Measurements from ENCODE around the gene HRH1. TPM values are rescaled to one million over a fixed set of nuclear protein-coding genes. Genes with fewer than 3 reads are reported as not detected.

HRH1 gene
- total RNA-seq, 1 experiment from 2014 or later: 1.3 TPM

DNA sequence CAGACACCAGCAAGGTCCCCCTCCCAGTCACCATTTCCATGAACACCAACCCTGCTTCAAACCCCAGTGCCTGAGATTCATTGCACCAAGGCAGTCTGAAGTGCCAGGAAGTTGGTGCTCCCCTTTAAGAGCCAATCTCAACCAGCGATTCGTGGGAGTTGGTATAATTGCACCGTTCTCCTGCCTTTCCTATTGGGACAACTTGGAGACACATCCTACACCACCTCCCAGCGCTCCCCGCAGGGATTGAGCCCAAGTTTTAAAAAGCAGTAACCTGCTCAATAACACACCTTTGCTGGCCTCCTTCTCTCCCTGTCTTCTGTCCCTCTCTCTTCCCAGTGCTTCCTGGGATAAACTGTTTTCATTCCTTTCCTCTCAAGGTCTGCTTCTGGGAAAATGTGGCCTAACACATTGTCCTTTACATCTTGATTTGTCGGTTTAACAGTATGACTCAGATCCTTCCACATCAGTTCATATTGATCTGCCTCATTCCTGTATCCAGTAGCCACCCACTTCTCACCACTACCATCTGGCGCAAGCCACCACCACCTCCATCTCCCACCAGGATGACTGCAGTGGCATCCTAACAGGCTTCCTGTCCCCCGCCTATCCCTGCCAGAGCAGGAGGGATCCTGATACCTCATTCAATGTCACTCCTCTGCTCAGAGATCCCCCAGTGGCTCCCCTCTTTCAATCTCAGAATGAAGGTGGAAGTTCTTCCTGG is 37.8 kb upstream of the HRH1 start:
- BruUV-seq (replicated peaks): no TSS peak
- Mint-ChIP-seq H3K4me3 (ENCODE audit: unreplicated experiment) (no peak overlapping the region), H3K27me3 (ENCODE audit: insufficient read depth, unreplicated experiment) (peaks cover 12% of the 10 kb centered on the region), H3K36me3 (ENCODE audit: insufficient read depth, unreplicated experiment) (no peaks in the 10 kb centered on the region), H3K4me1 (ENCODE audit: low read depth, unreplicated experiment) (no peaks in the 10 kb centered on the region), H3K9me3 (ENCODE audit: unreplicated experiment) (no peaks in the 10 kb centered on the region), H3K27ac (ENCODE audit: unreplicated experiment) (no peak overlapping the region)
- Histone ChIP-seq H3K36me3 (ENCODE audit: control insufficient read depth, insufficient read depth, low read length) (no peaks in the 10 kb centered on the region), H3K4me1 (no peaks in the 10 kb centered on the region), H3K4me3 (ENCODE audit: low read depth, low read length) (no peak overlapping the region), H3K9me3 (no peaks in the 10 kb centered on the region), H3K27me3 (replicated peaks; ENCODE audit: control insufficient read depth, insufficient read depth, low read length) (no peaks in the 10 kb centered on the region)
- TF ChIP-seq, protein P1, sequence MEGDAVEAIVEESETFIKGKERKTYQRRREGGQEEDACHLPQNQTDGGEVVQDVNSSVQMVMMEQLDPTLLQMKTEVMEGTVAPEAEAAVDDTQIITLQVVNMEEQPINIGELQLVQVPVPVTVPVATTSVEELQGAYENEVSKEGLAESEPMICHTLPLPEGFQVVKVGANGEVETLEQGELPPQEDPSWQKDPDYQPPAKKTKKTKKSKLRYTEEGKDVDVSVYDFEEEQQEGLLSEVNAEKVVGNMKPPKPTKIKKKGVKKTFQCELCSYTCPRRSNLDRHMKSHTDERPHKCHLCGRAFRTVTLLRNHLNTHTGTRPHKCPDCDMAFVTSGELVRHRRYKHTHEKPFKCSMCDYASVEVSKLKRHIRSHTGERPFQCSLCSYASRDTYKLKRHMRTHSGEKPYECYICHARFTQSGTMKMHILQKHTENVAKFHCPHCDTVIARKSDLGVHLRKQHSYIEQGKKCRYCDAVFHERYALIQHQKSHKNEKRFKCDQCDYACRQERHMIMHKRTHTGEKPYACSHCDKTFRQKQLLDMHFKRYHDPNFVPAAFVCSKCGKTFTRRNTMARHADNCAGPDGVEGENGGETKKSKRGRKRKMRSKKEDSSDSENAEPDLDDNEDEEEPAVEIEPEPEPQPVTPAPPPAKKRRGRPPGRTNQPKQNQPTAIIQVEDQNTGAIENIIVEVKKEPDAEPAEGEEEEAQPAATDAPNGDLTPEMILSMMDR (IDR thresholded peaks at IDR 0.05; ENCODE audit: insufficient read depth in 1 of 2, low read depth in 1 of 2, low read length in 1 of 2, severe bottlenecking in 1 of 2, unreplicated experiment in 1 of 2): no peak
- ChIA-PET POLR2A (no interaction called here), CTCF (no interaction called here)
- intact Hi-C loops (cut with micrococcal nuclease; ENCODE audit: unreplicated experiment): no loop called here
- no peak for DNase-seq

DNA sequence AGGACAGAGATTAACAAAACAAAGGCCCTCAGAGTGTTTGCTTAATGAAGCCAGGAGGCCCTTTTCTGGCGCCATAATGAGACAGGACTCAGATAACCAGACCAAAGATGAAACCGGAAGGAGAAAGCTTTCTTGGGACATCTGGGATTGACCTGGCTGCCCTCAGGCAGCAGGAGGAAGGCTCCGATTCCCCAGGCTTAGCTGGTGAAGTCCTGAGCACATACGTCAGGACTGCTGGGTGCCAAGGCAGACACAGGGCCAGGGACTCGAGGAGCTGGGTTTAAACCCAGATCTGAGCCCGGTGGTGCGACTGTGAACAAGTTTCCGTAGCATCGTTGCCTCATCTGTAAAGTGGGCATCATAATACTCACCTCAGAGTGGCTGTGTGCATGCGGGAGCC is 36.7 kb upstream of the HRH1 start:
- CTCF ChIA-PET: no interaction called here
- TF ChIP-seq, protein P1 (IDR thresholded peaks at IDR 0.05; ENCODE audit: insufficient read depth in 1 of 2, low read depth in 1 of 2, low read length in 1 of 2, severe bottlenecking in 1 of 2, unreplicated experiment in 1 of 2): no peak
- Mint-ChIP-seq H3K4me1 (ENCODE audit: low read depth, unreplicated experiment) (no peaks in the 10 kb centered on the region), H3K27me3 (ENCODE audit: insufficient read depth, unreplicated experiment) (peaks cover 13% of the 10 kb centered on the region), H3K9me3 (ENCODE audit: unreplicated experiment) (no peaks in the 10 kb centered on the region), H3K4me3 (ENCODE audit: unreplicated experiment) (no peak overlapping the region), H3K27ac (ENCODE audit: unreplicated experiment) (no peak overlapping the region), H3K36me3 (ENCODE audit: insufficient read depth, unreplicated experiment) (no peaks in the 10 kb centered on the region)
- POLR2A ChIA-PET: no interaction called here
- Histone ChIP-seq H3K36me3 (ENCODE audit: control insufficient read depth, insufficient read depth, low read length) (no peaks in the 10 kb centered on the region), H3K27me3 (replicated peaks; ENCODE audit: control insufficient read depth, insufficient read depth, low read length) (no peaks in the 10 kb centered on the region), H3K4me3 (ENCODE audit: low read depth, low read length) (no peak overlapping the region), H3K4me1 (no peaks in the 10 kb centered on the region), H3K9me3 (no peaks in the 10 kb centered on the region)
- no peak for DNase-seq
- intact Hi-C loops (cut with micrococcal nuclease; ENCODE audit: unreplicated experiment): no loop called here
- no TSS peak for BruUV-seq (replicated peaks)

DNA sequence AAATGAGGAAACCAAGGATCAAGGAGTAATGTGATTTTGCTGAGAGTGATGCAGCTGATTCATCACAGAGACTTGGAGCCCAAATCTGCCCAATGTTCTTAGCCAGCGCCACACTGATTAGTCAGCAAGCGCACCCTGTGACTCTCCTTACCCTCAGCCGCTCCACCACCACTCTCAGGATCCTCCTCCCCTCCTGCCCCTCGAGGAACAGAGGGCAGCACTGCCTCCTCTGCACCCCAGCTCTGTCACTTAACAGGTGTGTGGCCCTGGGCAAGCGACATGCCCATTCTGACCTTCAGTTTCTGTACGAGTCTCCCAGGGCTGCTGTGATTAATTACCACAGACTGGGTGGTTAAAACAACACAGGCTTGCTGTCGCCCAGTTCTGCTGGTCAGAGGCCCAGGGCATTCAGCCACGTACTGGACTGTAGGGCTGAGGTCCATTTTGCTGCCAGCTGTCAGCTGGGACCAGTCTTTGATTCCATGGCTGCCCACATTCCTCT is 36.1 kb upstream of the HRH1 start:
- no peaks in the 10 kb centered on the region for H3K9me3 ChIP-seq
- no peaks in the 10 kb centered on the region for H3K4me1 ChIP-seq
- TF ChIP-seq, protein P1 (IDR thresholded peaks at IDR 0.05; ENCODE audit: insufficient read depth in 1 of 2, low read depth in 1 of 2, low read length in 1 of 2, severe bottlenecking in 1 of 2, unreplicated experiment in 1 of 2): no peak
- Mint-ChIP-seq H3K9me3 (ENCODE audit: unreplicated experiment) (no peaks in the 10 kb centered on the region), H3K4me3 (ENCODE audit: unreplicated experiment) (no peak overlapping the region), H3K27me3 (ENCODE audit: insufficient read depth, unreplicated experiment) (peaks cover 16% of the 10 kb centered on the region), H3K36me3 (ENCODE audit: insufficient read depth, unreplicated experiment) (no peaks in the 10 kb centered on the region), H3K27ac (ENCODE audit: unreplicated experiment) (no peak overlapping the region), H3K4me1 (ENCODE audit: low read depth, unreplicated experiment) (no peaks in the 10 kb centered on the region)
- POLR2A ChIA-PET: no interaction called here
- intact Hi-C loops (cut with micrococcal nuclease; ENCODE audit: unreplicated experiment): no loop called here
- DNase-seq: no peak
- no peak overlapping the region for H3K4me3 ChIP-seq (ENCODE audit: low read depth, low read length)
- H3K36me3 ChIP-seq (ENCODE audit: control insufficient read depth, insufficient read depth, low read length): no peaks in the 10 kb centered on the region
- no TSS peak for BruUV-seq (replicated peaks)
- no peaks in the 10 kb centered on the region for H3K27me3 ChIP-seq (replicated peaks; ENCODE audit: control insufficient read depth, insufficient read depth, low read length)
- CTCF ChIA-PET: no interaction called here
